Muscle of leg (tissue), 11 donors: ENCODE data around the gene ZNF440. TPM values are rescaled to one million over a fixed set of nuclear protein-coding genes. Genes with fewer than 3 reads are reported as not detected.

Source experiments
- DNase-seq: peaks from one replicate; pipeline ENCODE4 v3.0.0; 2013
- H3K27ac ChIP-seq: one replicate; pipeline ENCODE4 v1.5.1; 2013; ENCODE audit warnings: mild to moderate bottlenecking, low read length, control low read depth
- H3K27me3 ChIP-seq: one replicate; pipeline ENCODE4 v1.6.1; 2013; ENCODE audit warnings: low read length; ENCODE audit not compliant: control insufficient read depth, insufficient read depth
- H3K36me3 ChIP-seq: one replicate; pipeline ENCODE4 v1.6.1; 2013; ENCODE audit warnings: low read length; ENCODE audit not compliant: control insufficient read depth, insufficient read depth
- H3K4me1 ChIP-seq: one replicate; pipeline ENCODE4 v1.6.1; 2013; ENCODE audit warnings: low read length; ENCODE audit not compliant: control insufficient read depth, insufficient read depth
- H3K4me3 ChIP-seq: one replicate; pipeline ENCODE4 v1.5.1; 2013; ENCODE audit warnings: low read length, control low read depth
- H3K9me3 ChIP-seq: replicated peaks from 2 replicates; pipeline ENCODE4 v1.6.1; 2013; ENCODE audit warnings: low read depth, low read length; ENCODE audit not compliant: control insufficient read depth
- whole genome bisulfite sequencing: methylation state at CpG from one replicate; pipeline ENCODE4 v1.1.5; 2013; ENCODE audit warnings: missing lambda C conversion rate; ENCODE audit not compliant: insufficient coverage; 5-methylcytosine and 5-hydroxymethylcytosine counted together
- polyA plus RNA-seq, 8 donors: library from polyadenylated mRNA; unstranded; fragments of 120-200 nt; gene quantifications; one replicate each; pipeline versions ENCODE4 v1.2.1 to v1.2.3, GENCODE V29; 2013; ENCODE audit warnings: inconsistent platforms in 1 of 8, low replicate concordance in 1 of 8; ENCODE audit not compliant: insufficient read length in 8 of 8, insufficient read depth in 1 of 8
- total RNA-seq: library from RNA; stranded (reverse); fragments of 120-200 nt; gene quantifications from one replicate; pipeline ENCODE4 v1.2.4, GENCODE V29; 2013

Gene ZNF440
- total and polyA plus RNA-seq, 9 donors = 3.0 to 7.0 (median 5.3) TPM

DNA sequence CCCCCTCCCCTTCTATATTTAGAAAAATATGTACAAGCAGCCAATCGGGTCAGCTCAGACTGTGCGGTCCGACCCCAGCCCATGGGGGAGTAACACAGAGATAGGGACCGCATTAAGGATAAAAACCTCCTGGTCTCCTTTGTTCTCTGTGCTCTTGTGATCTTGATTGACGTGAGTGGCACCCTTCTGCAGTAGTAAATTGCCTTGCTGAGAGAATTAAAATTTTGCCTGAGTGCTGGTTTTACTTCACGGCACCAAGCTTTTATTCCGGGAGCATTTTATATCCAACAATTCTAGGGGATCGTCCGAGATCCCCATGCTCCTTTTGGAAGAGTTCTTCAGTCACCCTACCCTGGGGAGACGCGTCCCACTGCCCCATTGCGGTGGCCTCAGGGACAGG lies 66.5 kb downstream of the ZNF440 start:
- H3K4me1 ChIP-seq = no peaks in the 10 kb centered on the region
- H3K27me3 ChIP-seq = peaks cover 2% of the 10 kb centered on the region
- H3K4me3 ChIP-seq = no peak overlapping the region
- peaks cover 5% of the 10 kb centered on the region for H3K9me3 ChIP-seq
- no peaks in the 10 kb centered on the region for H3K36me3 ChIP-seq
- no peak for DNase-seq
- WGBS = 95% methylated on average over 11 of the region's 12 CpGs
- H3K27ac ChIP-seq = no peak overlapping the region

DNA sequence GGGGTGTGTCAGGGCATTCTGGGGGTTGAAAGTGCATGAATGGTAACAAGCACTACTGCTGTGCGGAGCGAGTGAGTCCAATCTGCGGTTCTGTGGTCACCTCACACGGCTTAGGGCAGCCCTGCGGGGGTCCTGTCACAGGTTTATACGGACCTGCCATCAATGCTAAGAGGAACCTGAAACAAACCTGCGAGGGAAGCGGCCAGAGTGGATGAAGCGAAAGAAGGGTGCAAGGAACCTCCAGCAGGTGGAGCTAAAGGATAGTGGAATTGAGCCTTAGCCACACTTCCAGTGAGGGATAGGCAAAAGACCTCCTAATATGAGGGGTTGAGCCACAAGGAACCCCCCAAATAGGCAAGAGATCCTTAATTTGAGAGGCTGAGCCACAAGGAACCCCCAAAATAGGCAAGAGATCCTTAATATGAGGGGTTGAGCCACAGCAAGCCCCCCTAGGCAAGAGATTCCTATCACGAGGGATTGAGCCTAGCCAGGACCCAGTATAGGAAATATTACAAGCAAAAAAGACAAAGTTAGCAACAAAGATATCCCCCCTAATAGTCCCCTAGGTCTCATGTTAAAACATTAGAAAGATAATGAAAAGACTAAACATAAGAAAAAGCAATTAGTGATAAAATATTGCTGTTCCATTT lies 67.2 kb downstream of the ZNF440 start:
- peak; percentile 53 for DNase-seq
- H3K4me3 ChIP-seq = no peak overlapping the region
- H3K9me3 ChIP-seq = peaks cover 5% of the 10 kb centered on the region
- H3K27ac ChIP-seq = no peak overlapping the region
- 7% methylated on average over 9 of the region's 10 CpGs for WGBS
- no peaks in the 10 kb centered on the region for H3K36me3 ChIP-seq
- no peaks in the 10 kb centered on the region for H3K4me1 ChIP-seq
- peaks cover 2% of the 10 kb centered on the region for H3K27me3 ChIP-seq

- Histone ChIP-seq H3K27ac (no peak overlapping the region), H3K36me3 (no peaks in the 10 kb centered on the region), H3K4me3 (no peak overlapping the region), H3K9me3 (peaks cover 5% of the 10 kb centered on the region), H3K4me1 (peaks cover 4% of the 10 kb centered on the region), H3K27me3 (peaks cover 2% of the 10 kb centered on the region)
- no CpG with 5 or more reads among the region's 2 CpGs for WGBS
- DNase-seq = no peak
Measured at GRCh38 chr19:11882606-11883005, 68.5 kb downstream of the ZNF440 start.

Other genes with a start within 250 kb of the ZNF440 start
- gene ACP5, start 236.6 kb upstream of the ZNF440 start, total RNA-seq = 1.8 TPM
- 1 to 10 TPM in 7 of 8 donors, under 1 TPM in 1; 0.81 to 4.9 (median 1.5) TPM for gene ACP5, start 236.6 kb upstream of the ZNF440 start, polyA plus RNA-seq
- 20.5 TPM for gene ZNF627, start 216.8 kb upstream of the ZNF440 start, total RNA-seq
- 10 to 100 TPM; 11.1 to 16.1 (median 12.9) TPM for gene ZNF627, start 216.8 kb upstream of the ZNF440 start, polyA plus RNA-seq
- gene ZNF823, start 75.3 kb upstream of the ZNF440 start, total RNA-seq = 9.1 TPM
- 1 to 10 TPM; 3.1 to 4.9 (median 4.2) TPM for gene ZNF823, start 75.3 kb upstream of the ZNF440 start, polyA plus RNA-seq
- gene ZNF441, start 47.3 kb upstream of the ZNF440 start, total RNA-seq = 13.2 TPM
- 1 to 10 TPM; 5.2 to 7.2 (median 6.2) TPM for gene ZNF441, start 47.3 kb upstream of the ZNF440 start, polyA plus RNA-seq
- 4.8 TPM for gene ZNF491, start 15.8 kb upstream of the ZNF440 start, total RNA-seq
- 1 to 10 TPM; 1.9 to 4.3 (median 2.5) TPM for gene ZNF491, start 15.8 kb upstream of the ZNF440 start, polyA plus RNA-seq
- 5.1 TPM for gene ZNF439, start 34.5 kb downstream of the ZNF440 start, total RNA-seq
- 1 to 10 TPM; 3.2 to 5.7 (median 4.3) TPM for gene ZNF439, start 34.5 kb downstream of the ZNF440 start, polyA plus RNA-seq
- gene ZNF69, start 73.5 kb downstream of the ZNF440 start, total RNA-seq = 5.6 TPM
- 1 to 10 TPM; 3.0 to 5.6 (median 4.2) TPM for gene ZNF69, start 73.5 kb downstream of the ZNF440 start, polyA plus RNA-seq
- 7.9 TPM for gene ZNF700, start 110.8 kb downstream of the ZNF440 start, total RNA-seq
- 1 to 10 TPM; 4.6 to 9.5 (median 6.6) TPM for gene ZNF700, start 110.8 kb downstream of the ZNF440 start, polyA plus RNA-seq
- 2.5 TPM for gene ZNF763, start 150.8 kb downstream of the ZNF440 start, total RNA-seq
- gene ZNF763, start 150.8 kb downstream of the ZNF440 start, polyA plus RNA-seq = 1 to 10 TPM; 1.1 to 2.6 (median 1.8) TPM
- gene ZNF433, start 221.4 kb downstream of the ZNF440 start, total RNA-seq = 6.4 TPM
- gene ZNF433, start 221.4 kb downstream of the ZNF440 start, polyA plus RNA-seq = 1 to 10 TPM; 3.2 to 5.0 (median 3.7) TPM
- 0.31 TPM for gene ZNF878, start 238.7 kb downstream of the ZNF440 start, total RNA-seq
- under 1 TPM; 0.16 to 0.61 (median 0.50) TPM for gene ZNF878, start 238.7 kb downstream of the ZNF440 start, polyA plus RNA-seq